ENCODE data around the gene CPT1C. TPM values are rescaled to one million over a fixed set of nuclear protein-coding genes. Genes with fewer than 3 reads are reported as not detected.

CPT1C gene
- total RNA-seq, 2 experiments from 2014 or later, result 0.52 to 0.82 TPM

- H3K36me3 Mint-ChIP-seq (ENCODE audit: low read depth), result peaks cover 55% of the 10 kb centered on the region
- ChIA-PET POLR2A (interaction anchor here (0.9 to 4.3 kb wide), 7 partner anchors 8 to 84 kb away, joined by 3 to 38 read pairs (median 5); partner anchors contain the start of genes NOSIP, PRMT1, PRR12 and PRRG2), CTCF (interaction anchor here (0.7 to 3.2 kb wide), 7 partner anchors 8 to 212 kb away, joined by 3 to 33 read pairs (median 3); partner anchors contain the start of genes ALDH16A1, PRMT1 and SCAF1)
- peak overlapping the region; percentile 92 for H3K27ac Mint-ChIP-seq
- H3K9me3 Mint-ChIP-seq (ENCODE audit: insufficient read depth), result no peaks in the 10 kb centered on the region
- peak; percentile 93 for DNase-seq
- ATAC-seq, result peak; percentile 68
- peak overlapping the region; percentile 94 for H3K4me3 Mint-ChIP-seq
- H3K27me3 Mint-ChIP-seq (ENCODE audit: low read depth), result no peaks in the 10 kb centered on the region
- peaks cover 35% of the 10 kb centered on the region for H3K4me1 Mint-ChIP-seq (ENCODE audit: low read depth)
Observed at GRCh38 chr19:49664171-49665035, 26.5 kb upstream of the CPT1C start.

- ATAC-seq, result peak; percentile 0
- Mint-ChIP-seq H3K4me3 (peak overlapping the region; percentile 94), H3K9me3 (ENCODE audit: insufficient read depth) (no peaks in the 10 kb centered on the region), H3K36me3 (ENCODE audit: low read depth) (peaks cover 55% of the 10 kb centered on the region), H3K4me1 (ENCODE audit: low read depth) (peaks cover 35% of the 10 kb centered on the region), H3K27me3 (ENCODE audit: low read depth) (no peaks in the 10 kb centered on the region), H3K27ac (peak overlapping the region; percentile 92)
- DNase-seq, result no peak
- ChIA-PET CTCF (interaction anchor here (1.0 to 3.2 kb wide), 5 partner anchors 9 to 22 kb away, joined by 3 to 33 read pairs (median 5); partner anchors contain the start of genes PRMT1 and SCAF1), POLR2A (interaction anchor here (0.8 to 4.3 kb wide), 6 partner anchors 9 to 84 kb away, joined by 3 to 38 read pairs (median 5); partner anchors contain the start of genes NOSIP, PRMT1, PRRG2 and RRAS)
Observed at GRCh38 chr19:49665036-49665350, 25.9 kb upstream of the CPT1C start.

GRCh38 chr19:49665351-49666119 lies 25.4 kb upstream of the CPT1C start, which contains the start of the genes BCL2L12 and IRF3:
BCL2L12 (plus strand) TSS chr19:49665933; CDS start chr19:49666693, 760 bp downstream.
IRF3 (minus strand) TSS chr19:49665857; CDS start chr19:49664838, 1,019 bp downstream.
- H3K27me3 Mint-ChIP-seq (ENCODE audit: low read depth), result no peaks in the 10 kb centered on the region
- DNase-seq, result peak; percentile 99

GRCh38 chr19:49666120-49666444 lies 24.8 kb upstream of the CPT1C start:
- POLR2A ChIA-PET, result interaction anchor here (0.8 to 4.3 kb wide), 6 partner anchors 10 to 86 kb away, joined by 3 to 38 read pairs (median 5); partner anchors contain the start of genes NOSIP, PRMT1, PRRG2 and RRAS
- Mint-ChIP-seq H3K4me1 (ENCODE audit: low read depth) (peaks cover 35% of the 10 kb centered on the region), H3K9me3 (ENCODE audit: insufficient read depth) (no peaks in the 10 kb centered on the region), H3K4me3 (peak overlapping the region; percentile 94), H3K36me3 (ENCODE audit: low read depth) (peaks cover 49% of the 10 kb centered on the region), H3K27me3 (ENCODE audit: low read depth) (no peaks in the 10 kb centered on the region), H3K27ac (peak overlapping the region; percentile 92)
- no peak for DNase-seq
- no peak for ATAC-seq
- CTCF ChIA-PET, result interaction anchor here (1.7 to 3.2 kb wide), 2 partner anchors 11 to 15 kb away, joined by 5 to 33 read pairs; partner anchors contain the start of gene PRMT1

More at GRCh38 chr19:49665351-49666119, 25.4 kb upstream of the CPT1C start, which contains the start of the genes BCL2L12 and IRF3:
- peak; percentile 87 for ATAC-seq
- Mint-ChIP-seq H3K27ac (peak within 1 kb of the TSS; percentile 92), H3K36me3 (ENCODE audit: low read depth) (peaks cover 50% of the 10 kb centered on the region), H3K9me3 (ENCODE audit: insufficient read depth) (no peaks in the 10 kb centered on the region), H3K4me1 (ENCODE audit: low read depth) (peaks cover 35% of the 10 kb centered on the region), H3K4me3 (peak within 1 kb of the TSS; percentile 94)
- CTCF ChIA-PET, result interaction anchor here (1.7 to 3.2 kb wide), 2 partner anchors 12 to 15 kb away, joined by 5 to 33 read pairs; partner anchors contain the start of gene PRMT1
- POLR2A ChIA-PET, result interaction anchor here (0.8 to 4.3 kb wide), 6 partner anchors 9 to 85 kb away, joined by 3 to 38 read pairs (median 5); partner anchors contain the start of genes NOSIP, PRMT1, PRRG2 and RRAS

- H3K9me3 Mint-ChIP-seq (ENCODE audit: insufficient read depth), result no peaks in the 10 kb centered on the region
- no peaks in the 10 kb centered on the region for H3K27me3 Mint-ChIP-seq (ENCODE audit: low read depth)
- peak overlapping the region; percentile 94 for H3K4me3 Mint-ChIP-seq
- H3K4me1 Mint-ChIP-seq (ENCODE audit: low read depth), result peaks cover 42% of the 10 kb centered on the region
- POLR2A ChIA-PET, result interaction anchor here (4.3 kb wide), 1 partner anchor 26 kb away, joined by 38 read pairs; the partner anchor contains the start of genes RRAS and SCAF1
- H3K36me3 Mint-ChIP-seq (ENCODE audit: low read depth), result peaks cover 40% of the 10 kb centered on the region
- CTCF ChIA-PET, result interaction anchor here (1.2 to 1.4 kb wide), 2 partner anchors 9 to 13 kb away, joined by 4 to 5 read pairs; no protein-coding TSS in a partner anchor
- H3K27ac Mint-ChIP-seq, result peak overlapping the region; percentile 92
- DNase-seq, result no peak
- no peak for ATAC-seq
Observed at GRCh38 chr19:49667473-49667872, 23.4 kb upstream of the CPT1C start.

- H3K27ac Mint-ChIP-seq, result no peak overlapping the region
- no peak for ATAC-seq
Observed at GRCh38 chr19:49669516-49669915, 21.4 kb upstream of the CPT1C start.

GRCh38 chr19:49672131-49672919 lies 18.6 kb upstream of the CPT1C start:
- DNase-seq, result peak; percentile 81
- peaks cover 17% of the 10 kb centered on the region for H3K4me1 Mint-ChIP-seq (ENCODE audit: low read depth)
- H3K4me3 Mint-ChIP-seq, result no peak overlapping the region
- POLR2A ChIA-PET, result interaction anchor here (0.8 to 1.4 kb wide), 2 partner anchors 95 to 168 kb away, joined by 3 read pairs; partner anchors contain the start of gene AP2A1
- H3K27ac Mint-ChIP-seq, result peak overlapping the region; percentile 16
- H3K9me3 Mint-ChIP-seq (ENCODE audit: insufficient read depth), result no peaks in the 10 kb centered on the region
- CTCF ChIA-PET, result interaction anchor here (0.7 to 3.2 kb wide), 15 partner anchors 9 to 169 kb away, joined by 3 to 17 read pairs (median 4); partner anchors contain the start of genes NOSIP and RRAS
- H3K36me3 Mint-ChIP-seq (ENCODE audit: low read depth), result peaks cover 21% of the 10 kb centered on the region
- H3K27me3 Mint-ChIP-seq (ENCODE audit: low read depth), result no peaks in the 10 kb centered on the region
- no peak for ATAC-seq

More at GRCh38 chr19:49669516-49669915, 21.4 kb upstream of the CPT1C start:
- Mint-ChIP-seq H3K4me1 (ENCODE audit: low read depth) (peaks cover 25% of the 10 kb centered on the region), H3K9me3 (ENCODE audit: insufficient read depth) (no peaks in the 10 kb centered on the region), H3K27me3 (ENCODE audit: low read depth) (no peaks in the 10 kb centered on the region), H3K4me3 (no peak overlapping the region), H3K36me3 (ENCODE audit: low read depth) (peaks cover 28% of the 10 kb centered on the region)
- ChIA-PET CTCF (no interaction called here), POLR2A (interaction anchor here (0.5 kb wide), 1 partner anchor 122 kb away, joined by 4 read pairs; no protein-coding TSS in a partner anchor)
- no peak for DNase-seq

- H3K9me3 Mint-ChIP-seq (ENCODE audit: insufficient read depth), result no peaks in the 10 kb centered on the region
- H3K4me3 Mint-ChIP-seq, result peak overlapping the region; percentile 97
- DNase-seq (peak; percentile 81), ATAC-seq (no peak)
- H3K36me3 Mint-ChIP-seq (ENCODE audit: low read depth), result peaks cover 15% of the 10 kb centered on the region
- no peaks in the 10 kb centered on the region for H3K27me3 Mint-ChIP-seq (ENCODE audit: low read depth)
- ChIA-PET CTCF (interaction anchor here (0.6 to 4.9 kb wide), 20 partner anchors 9 to 1465 kb away, joined by 3 to 45 read pairs (median 5); partner anchors contain the start of genes BCL2L12, IRF3, NOSIP and PRR12), POLR2A (interaction anchor here (0.6 to 4.4 kb wide), 10 partner anchors 12 to 343 kb away, joined by 3 to 24 read pairs (median 6); partner anchors contain the start of genes BCL2L12, IRF3, NOSIP and PRR12)
- H3K27ac Mint-ChIP-seq, result peak overlapping the region; percentile 100
- peaks cover 39% of the 10 kb centered on the region for H3K4me1 Mint-ChIP-seq (ENCODE audit: low read depth)
Observed at GRCh38 chr19:49676136-49676783, 14.7 kb upstream of the CPT1C start.

GRCh38 chr19:49676784-49677230 lies 14.1 kb upstream of the CPT1C start:
- Mint-ChIP-seq H3K36me3 (ENCODE audit: low read depth) (peaks cover 17% of the 10 kb centered on the region), H3K9me3 (ENCODE audit: insufficient read depth) (no peaks in the 10 kb centered on the region), H3K4me1 (ENCODE audit: low read depth) (peaks cover 39% of the 10 kb centered on the region), H3K4me3 (peak overlapping the region; percentile 97), H3K27ac (peak overlapping the region; percentile 100), H3K27me3 (ENCODE audit: low read depth) (no peaks in the 10 kb centered on the region)
- peak; percentile 79 for ATAC-seq
- DNase-seq, result peak; percentile 99
- CTCF ChIA-PET, result interaction anchor here (0.5 to 4.9 kb wide), 19 partner anchors 9 to 240 kb away, joined by 3 to 45 read pairs (median 5); partner anchors contain the start of genes BCL2L12, IRF3, NOSIP and PRR12
- POLR2A ChIA-PET, result interaction anchor here (0.7 to 4.4 kb wide), 8 partner anchors 12 to 343 kb away, joined by 3 to 24 read pairs (median 8); partner anchors contain the start of genes BCL2L12, IRF3, NOSIP and PRR12

Measured in activated CD8-positive, alpha-beta T cell treated with anti-CD3 and anti-CD28 coated beads, Interleukin-2, amount 10 ng/mL, durations not matched to agents 7 days and 5 days (primary cell).